Measurements from ENCODE around the gene KLHL26. TPM values are rescaled to one million over a fixed set of nuclear protein-coding genes. Genes with fewer than 3 reads are reported as not detected.

Gene KLHL26
- total RNA-seq, 1 experiment from 2014 or later, result 8.4 TPM

- POLR2A ChIA-PET (ENCODE audit: unreplicated experiment), result no interaction called here
- no peaks in the 10 kb centered on the region for H4K20me1 ChIP-seq (ENCODE audit: low read length)
- H3K9me3 ChIP-seq (ENCODE audit: low read length), result no peaks in the 10 kb centered on the region
- no peaks in the 10 kb centered on the region for H3K9me2 ChIP-seq (replicated peaks; ENCODE audit: low read length)
- no peaks in the 10 kb centered on the region for H3K79me2 ChIP-seq (ENCODE audit: low read length)
- H2AFZ ChIP-seq (ENCODE audit: low read length), result no peak overlapping the region
- ATAC-seq (no peak), DNase-seq (no peak)
- H3K27me3 ChIP-seq (ENCODE audit: low read length), result no peaks in the 10 kb centered on the region
- no peaks in the 10 kb centered on the region for H3F3A ChIP-seq (ENCODE audit: low read length, unreplicated experiment)
- CTCF ChIA-PET, result no interaction called here
- H3K4me3 ChIP-seq (ENCODE audit: low read length), result no peak overlapping the region
- H3K4me2 ChIP-seq (ENCODE audit: low read length), result no peak overlapping the region
- intact Hi-C loops (cut with micrococcal nuclease), result no loop called here
- H3K36me3 ChIP-seq (ENCODE audit: low read depth, low read length), result no peaks in the 10 kb centered on the region
- no peaks in the 10 kb centered on the region for H3K4me1 ChIP-seq (ENCODE audit: insufficient read depth, low read length)
- no peak overlapping the region for H3K27ac ChIP-seq (ENCODE audit: low read length)
- no peak overlapping the region for H3K9ac ChIP-seq (ENCODE audit: low read length)
- BruUV-seq (replicated peaks), result no TSS peak
- TF ChIP-seq EZH2phosphoT487 (IDR thresholded peaks at IDR 0.05; ENCODE audit: borderline replicate concordance, low read length) (no peak), EZH2 (IDR thresholded peaks at IDR 0.05; ENCODE audit: low read length, unreplicated experiment) (no peak), CTCF (conservative IDR thresholded peaks at IDR 0.05; ENCODE audit: low read depth, low read length) (no peak)
Measured at GRCh38 chr19:18659281-18660050, 22.6 kb downstream of the KLHL26 start.

- no peaks in the 10 kb centered on the region for H3K27me3 ChIP-seq (ENCODE audit: low read length)
- H3K4me3 ChIP-seq (ENCODE audit: low read length), result no peak overlapping the region
- no peaks in the 10 kb centered on the region for H3K9me3 ChIP-seq (ENCODE audit: low read length)
- H3K4me2 ChIP-seq (ENCODE audit: low read length), result no peak overlapping the region
- ATAC-seq (peak; percentile 77), DNase-seq (no peak)
- H4K20me1 ChIP-seq (ENCODE audit: low read length), result no peaks in the 10 kb centered on the region
- ChIA-PET POLR2A (ENCODE audit: unreplicated experiment) (no interaction called here), CTCF (no interaction called here)
- no peaks in the 10 kb centered on the region for H3K9me2 ChIP-seq (replicated peaks; ENCODE audit: low read length)
- H2AFZ ChIP-seq (ENCODE audit: low read length), result no peak overlapping the region
- TF ChIP-seq CTCF (conservative IDR thresholded peaks at IDR 0.05; ENCODE audit: low read depth, low read length) (no peak), EZH2phosphoT487 (IDR thresholded peaks at IDR 0.05; ENCODE audit: borderline replicate concordance, low read length) (no peak), EZH2 (IDR thresholded peaks at IDR 0.05; ENCODE audit: low read length, unreplicated experiment) (no peak)
- intact Hi-C loops (cut with micrococcal nuclease), result no loop called here
- no TSS peak for BruUV-seq (replicated peaks)
- H3K4me1 ChIP-seq (ENCODE audit: insufficient read depth, low read length), result no peaks in the 10 kb centered on the region
- H3K79me2 ChIP-seq (ENCODE audit: low read length), result no peaks in the 10 kb centered on the region
- no peaks in the 10 kb centered on the region for H3K36me3 ChIP-seq (ENCODE audit: low read depth, low read length)
- H3K27ac ChIP-seq (ENCODE audit: low read length), result no peak overlapping the region
- no peak overlapping the region for H3K9ac ChIP-seq (ENCODE audit: low read length)
- no peaks in the 10 kb centered on the region for H3F3A ChIP-seq (ENCODE audit: low read length, unreplicated experiment)
Measured at GRCh38 chr19:18660051-18660910, 23.5 kb downstream of the KLHL26 start.
